ENCODE results near the gene SRXN1. TPM values are rescaled to one million over a fixed set of nuclear protein-coding genes. Genes with fewer than 3 reads are reported as not detected.

The SRXN1 gene
- total and polyA plus RNA-seq, 2 donors (not counting 1 experiment from before 2014, with no cell fraction given) = 50.5 to 91.2 TPM

- TF ChIP-seq EZH2 (IDR thresholded peaks at IDR 0.05; ENCODE audit: low read length, missing control alignments) (no peak), CTCF (conservative IDR thresholded peaks at IDR 0.05 in 1 of 2, IDR thresholded peaks at IDR 0.05 in 1 of 2; ENCODE audit: low read depth in 1 of 2, low read length in 2 of 2) (no peak)
- H3K27me3 ChIP-seq (ENCODE audit: control insufficient read depth, insufficient read depth, low read length) = peaks cover 1% of the 10 kb centered on the region
- no peaks in the 10 kb centered on the region for H3K36me3 ChIP-seq (ENCODE audit: control insufficient read depth, insufficient read depth, low read length)
- no peak overlapping the region for H3K4me3 ChIP-seq (replicated peaks in 1 of 4; ENCODE audit: control extremely low read depth in 1 of 4, insufficient read depth in 1 of 4, low read depth in 3 of 4, low read length in 4 of 4)
- no peaks in the 10 kb centered on the region for H3K79me2 ChIP-seq (ENCODE audit: control insufficient read depth, insufficient read depth, low read length)
- no peak overlapping the region for H3K4me2 ChIP-seq (ENCODE audit: extremely low read depth, insufficient read depth, low read length)
- H3K9me3 ChIP-seq (ENCODE audit: control insufficient read depth, insufficient read depth, low read depth, low read length) = no peaks in the 10 kb centered on the region
- DNase-seq (ENCODE audit: low read depth in 2 of 2) = no peak
- no peaks in the 10 kb centered on the region for H4K20me1 ChIP-seq (ENCODE audit: control insufficient read depth, extremely low read depth, insufficient read depth, low read length)
- no peaks in the 10 kb centered on the region for H3K4me1 ChIP-seq (ENCODE audit: control insufficient read depth, extremely low read depth, insufficient read depth, low read length)
- H2AFZ ChIP-seq (ENCODE audit: low read length) = no peak overlapping the region
- no peak overlapping the region for H3K27ac ChIP-seq (ENCODE audit: insufficient read depth, low read length)
- H3K9ac ChIP-seq (ENCODE audit: insufficient read depth, low read length) = no peak overlapping the region
Measured at GRCh38 chr20:600141-600540, 52.9 kb downstream of the SRXN1 start.

GRCh38 chr20:598133-598850 lies 54.7 kb downstream of the SRXN1 start:
- no peak for DNase-seq (ENCODE audit: low read depth in 2 of 2)
- TF ChIP-seq EZH2 (IDR thresholded peaks at IDR 0.05; ENCODE audit: low read length, missing control alignments) (no peak), CTCF (conservative IDR thresholded peaks at IDR 0.05 in 1 of 2, IDR thresholded peaks at IDR 0.05 in 1 of 2; ENCODE audit: low read depth in 1 of 2, low read length in 2 of 2) (no peak)
- Histone ChIP-seq H3K9ac (ENCODE audit: insufficient read depth, low read length) (no peak overlapping the region), H3K36me3 (ENCODE audit: control insufficient read depth, insufficient read depth, low read length) (no peaks in the 10 kb centered on the region), H3K27me3 (ENCODE audit: control insufficient read depth, insufficient read depth, low read length) (no peaks in the 10 kb centered on the region), H2AFZ (ENCODE audit: low read length) (no peak overlapping the region), H3K79me2 (ENCODE audit: control insufficient read depth, insufficient read depth, low read length) (no peaks in the 10 kb centered on the region), H3K4me1 (ENCODE audit: control insufficient read depth, extremely low read depth, insufficient read depth, low read length) (no peaks in the 10 kb centered on the region), H3K9me3 (ENCODE audit: control insufficient read depth, insufficient read depth, low read depth, low read length) (no peaks in the 10 kb centered on the region), H3K4me3 (replicated peaks in 1 of 4; ENCODE audit: control extremely low read depth in 1 of 4, insufficient read depth in 1 of 4, low read depth in 3 of 4, low read length in 4 of 4) (no peak overlapping the region), H4K20me1 (ENCODE audit: control insufficient read depth, extremely low read depth, insufficient read depth, low read length) (no peaks in the 10 kb centered on the region), H3K27ac (ENCODE audit: insufficient read depth, low read length) (no peak overlapping the region), H3K4me2 (ENCODE audit: extremely low read depth, insufficient read depth, low read length) (no peak overlapping the region)

GRCh38 chr20:597560-597959 lies 55.4 kb downstream of the SRXN1 start:
- no peak for TF ChIP-seq CTCF (conservative IDR thresholded peaks at IDR 0.05 in 1 of 2, IDR thresholded peaks at IDR 0.05 in 1 of 2; ENCODE audit: low read depth in 1 of 2, low read length in 2 of 2)
- H3K9me3 ChIP-seq (ENCODE audit: control insufficient read depth, insufficient read depth, low read depth, low read length) = no peaks in the 10 kb centered on the region
- no peaks in the 10 kb centered on the region for H4K20me1 ChIP-seq (ENCODE audit: control insufficient read depth, extremely low read depth, insufficient read depth, low read length)
- no peak overlapping the region for H3K27ac ChIP-seq (ENCODE audit: insufficient read depth, low read length)
- H3K9ac ChIP-seq (ENCODE audit: insufficient read depth, low read length) = no peak overlapping the region
- no peaks in the 10 kb centered on the region for H3K4me1 ChIP-seq (ENCODE audit: control insufficient read depth, extremely low read depth, insufficient read depth, low read length)
- H3K36me3 ChIP-seq (ENCODE audit: control insufficient read depth, insufficient read depth, low read length) = no peaks in the 10 kb centered on the region
- no peaks in the 10 kb centered on the region for H3K79me2 ChIP-seq (ENCODE audit: control insufficient read depth, insufficient read depth, low read length)
- no peak for DNase-seq (ENCODE audit: low read depth in 2 of 2)
- H3K27me3 ChIP-seq (ENCODE audit: control insufficient read depth, insufficient read depth, low read length) = no peaks in the 10 kb centered on the region
- no peak overlapping the region for H3K4me2 ChIP-seq (ENCODE audit: extremely low read depth, insufficient read depth, low read length)
- no peak overlapping the region for H3K4me3 ChIP-seq (replicated peaks in 1 of 4; ENCODE audit: control extremely low read depth in 1 of 4, insufficient read depth in 1 of 4, low read depth in 3 of 4, low read length in 4 of 4)
- no peak overlapping the region for H2AFZ ChIP-seq (ENCODE audit: low read length)

Other genes with a start within 250 kb of the SRXN1 start
- 81.7 and 89.0 TPM in 2 replicates for gene RBCK1, start 244.9 kb downstream of the SRXN1 start, total RNA-seq
- gene RBCK1, start 244.9 kb downstream of the SRXN1 start, polyA plus RNA-seq = 35.2 and 36.3 TPM in 2 replicates
- gene TBC1D20, start 190.7 kb downstream of the SRXN1 start, total RNA-seq = 28.8 and 33.9 TPM in 2 replicates
- 36.8 and 38.3 TPM in 2 replicates for gene TBC1D20, start 190.7 kb downstream of the SRXN1 start, polyA plus RNA-seq
- gene CSNK2A1, start 109.4 kb downstream of the SRXN1 start, total RNA-seq = 89.4 and 124 TPM in 2 replicates
- gene CSNK2A1, start 109.4 kb downstream of the SRXN1 start, polyA plus RNA-seq = 120 and 141 TPM in 2 replicates
- gene TCF15, start 42.9 kb downstream of the SRXN1 start, total RNA-seq = not detected in 2 replicates
- not detected in 2 replicates for gene TCF15, start 42.9 kb downstream of the SRXN1 start, polyA plus RNA-seq
- not detected in 2 replicates for gene SCRT2, start 22.6 kb upstream of the SRXN1 start, total RNA-seq
- not detected in 2 replicates for gene SCRT2, start 22.6 kb upstream of the SRXN1 start, polyA plus RNA-seq
- gene SLC52A3, start 115.3 kb upstream of the SRXN1 start, total RNA-seq = not detected in 2 replicates
- not detected in 2 replicates for gene SLC52A3, start 115.3 kb upstream of the SRXN1 start, polyA plus RNA-seq
- 1.3 and 1.8 TPM in 2 replicates for gene FAM110A, start 180.5 kb upstream of the SRXN1 start, total RNA-seq
- 1.5 and 4.0 TPM in 2 replicates for gene FAM110A, start 180.5 kb upstream of the SRXN1 start, polyA plus RNA-seq